Endometrial microvascular endothelial cells (primary cell): ENCODE results near the gene RHBDF2. TPM values are rescaled to one million over a fixed set of nuclear protein-coding genes. Genes with fewer than 3 reads are reported as not detected.

Experiments
- in situ Hi-C: cut with HindIII; loops from 2 replicates; pipeline ENCODE4 v1.10.0; 2017; ENCODE audit warnings: low sequenced_read_pairs, low pct_unique_long_range_greater_than_20kb; ENCODE audit errors: inconsistent ontology term
- total RNA-seq: library from RNA; depleted of rRNA; stranded (reverse); fragments of >200 nt; gene quantifications from one replicate; pipeline ENCODE4 v1.2.3, GENCODE V29; 2015; ENCODE audit errors: inconsistent ontology term

RHBDF2 gene
- total RNA-seq, 1 donor from 2014 or later, result 42.8 TPM

DNA sequence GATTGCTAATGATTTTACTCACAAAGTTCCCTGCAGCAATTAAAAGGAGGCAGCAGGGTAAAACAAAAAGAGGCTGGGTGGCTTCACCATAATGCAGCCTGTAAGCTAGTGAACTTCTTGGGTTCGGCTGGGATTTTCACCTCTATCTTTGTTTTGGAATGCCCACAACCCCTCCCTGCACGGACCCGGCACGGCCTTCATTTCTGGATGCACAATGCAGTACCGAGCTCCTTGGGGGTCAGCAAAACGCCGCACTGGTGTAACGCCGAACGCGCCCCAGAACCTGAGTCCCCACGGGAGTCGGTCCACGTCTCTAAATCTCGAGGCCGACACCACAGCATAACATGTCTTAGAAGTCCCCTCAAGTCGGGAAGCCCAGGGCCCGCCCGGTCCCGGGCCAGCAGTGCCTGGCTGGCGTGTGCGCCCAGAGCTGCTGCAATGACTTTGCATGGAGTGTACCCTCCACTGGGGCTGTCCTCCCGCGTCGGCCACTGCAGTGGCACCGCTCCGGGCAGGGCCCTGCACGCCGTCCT, 49.0 kb downstream of the RHBDF2 start:
- in situ Hi-C loops, result no loop called here

DNA sequence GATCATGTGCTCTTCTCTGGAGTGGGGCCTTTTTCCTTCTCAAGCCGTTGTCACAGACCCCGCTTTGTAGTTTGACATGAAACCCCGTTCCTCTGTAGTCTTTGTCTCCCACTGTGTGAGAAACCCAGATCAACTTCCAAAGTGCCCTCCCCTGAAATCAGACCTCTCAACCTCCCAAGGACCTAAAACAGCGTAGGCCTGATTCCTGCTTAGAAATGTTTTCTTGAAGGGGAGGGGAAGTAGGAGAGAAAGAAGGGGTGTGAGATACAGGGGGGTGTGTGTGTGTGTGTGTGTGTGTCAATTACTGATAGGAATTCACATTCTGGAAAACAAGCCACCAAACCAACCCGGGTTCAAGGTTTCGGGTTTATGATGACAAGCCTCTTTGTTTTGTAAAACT, 49.7 kb downstream of the RHBDF2 start:
- in situ Hi-C loops, result no loop called here

DNA sequence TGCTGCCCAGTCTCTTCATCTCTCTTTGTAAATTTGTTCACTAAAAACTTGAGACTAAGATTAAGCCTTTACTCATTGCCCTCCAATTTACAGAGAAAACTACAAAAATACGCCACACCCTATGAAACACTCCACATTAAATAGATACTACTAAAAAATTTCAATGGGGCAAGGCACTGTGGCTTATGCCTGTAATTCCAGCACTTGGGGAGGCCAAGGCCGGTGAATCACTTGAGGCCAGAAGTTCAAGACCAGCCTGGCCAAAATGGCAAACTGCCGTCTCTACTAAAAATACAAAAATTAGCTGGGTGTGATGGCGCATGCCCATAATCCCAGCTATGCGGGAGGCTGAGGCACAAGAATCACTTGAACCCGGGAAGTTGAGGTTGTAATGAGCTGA, 52.1 kb downstream of the RHBDF2 start:
- in situ Hi-C loops, result no loop called here

DNA sequence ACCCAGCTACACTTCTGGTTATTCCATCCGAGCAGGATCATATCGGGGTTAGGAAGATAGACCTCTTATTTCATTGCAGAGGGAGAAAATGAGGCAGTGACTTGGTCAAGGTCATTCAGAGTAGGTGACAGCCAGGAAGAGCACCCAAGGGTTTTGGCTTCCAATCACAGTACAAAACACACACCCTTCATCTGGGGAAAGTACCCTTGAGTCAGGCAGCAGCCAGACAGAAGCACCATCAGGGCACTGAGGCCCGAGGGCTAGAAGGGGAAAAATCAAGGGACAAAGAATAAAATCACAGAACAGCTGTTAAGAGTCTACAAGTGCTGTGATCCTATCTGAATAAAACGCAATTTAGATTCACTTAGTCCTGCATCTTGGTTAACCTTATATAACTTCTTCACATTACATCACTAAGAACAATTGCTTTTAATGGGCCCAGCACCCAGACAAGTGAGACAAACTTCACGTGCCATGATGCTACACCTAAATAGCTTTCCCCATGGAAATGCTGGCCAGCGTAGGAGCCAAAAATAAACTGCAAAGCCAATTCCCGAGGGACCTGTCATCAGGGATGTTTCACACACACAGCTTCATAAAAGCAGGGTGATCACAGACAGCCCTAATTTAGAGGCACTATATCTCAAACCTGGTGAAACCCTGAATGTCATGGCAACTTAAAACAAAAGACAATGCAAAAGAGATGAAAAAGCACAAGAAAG, 53.1 kb downstream of the RHBDF2 start:
- in situ Hi-C loops, result no loop called here

DNA sequence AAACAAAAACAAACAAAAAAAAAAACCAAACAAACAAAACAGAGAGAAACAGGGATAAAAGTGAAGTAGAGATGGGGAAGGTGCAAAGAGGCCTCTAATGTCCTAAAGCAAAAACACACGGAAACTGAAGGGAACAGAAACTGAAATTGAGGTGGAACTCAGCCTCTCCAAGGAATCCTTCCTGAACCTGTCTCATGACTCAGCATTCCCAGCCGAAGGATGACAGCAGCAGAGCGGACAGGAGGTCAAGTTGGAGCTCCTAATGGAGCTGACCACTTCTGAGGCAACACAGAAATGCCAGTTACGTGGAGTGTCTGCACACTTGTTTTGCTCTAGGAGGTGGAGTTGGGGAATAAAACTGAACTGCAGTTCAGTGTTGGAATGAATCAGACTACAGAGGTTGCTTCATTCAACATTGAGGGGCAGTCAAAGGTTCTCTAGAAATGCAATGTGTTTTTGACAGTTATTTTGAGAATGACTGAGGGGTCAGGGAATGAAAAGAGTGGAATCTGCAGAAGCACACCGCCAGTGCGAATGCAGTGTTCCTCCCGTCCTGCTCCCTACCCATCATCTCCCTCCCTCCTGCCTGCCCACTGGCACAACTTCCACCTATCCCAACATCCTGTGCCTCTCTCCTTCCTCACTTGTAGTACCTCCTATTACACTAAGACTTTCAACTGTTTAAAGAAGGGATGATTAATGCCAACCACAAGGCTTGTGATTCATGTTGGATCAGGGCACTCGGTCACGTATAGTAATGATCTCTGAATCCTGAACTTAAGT, 54.6 kb downstream of the RHBDF2 start:
- in situ Hi-C loops, result no loop called here

DNA sequence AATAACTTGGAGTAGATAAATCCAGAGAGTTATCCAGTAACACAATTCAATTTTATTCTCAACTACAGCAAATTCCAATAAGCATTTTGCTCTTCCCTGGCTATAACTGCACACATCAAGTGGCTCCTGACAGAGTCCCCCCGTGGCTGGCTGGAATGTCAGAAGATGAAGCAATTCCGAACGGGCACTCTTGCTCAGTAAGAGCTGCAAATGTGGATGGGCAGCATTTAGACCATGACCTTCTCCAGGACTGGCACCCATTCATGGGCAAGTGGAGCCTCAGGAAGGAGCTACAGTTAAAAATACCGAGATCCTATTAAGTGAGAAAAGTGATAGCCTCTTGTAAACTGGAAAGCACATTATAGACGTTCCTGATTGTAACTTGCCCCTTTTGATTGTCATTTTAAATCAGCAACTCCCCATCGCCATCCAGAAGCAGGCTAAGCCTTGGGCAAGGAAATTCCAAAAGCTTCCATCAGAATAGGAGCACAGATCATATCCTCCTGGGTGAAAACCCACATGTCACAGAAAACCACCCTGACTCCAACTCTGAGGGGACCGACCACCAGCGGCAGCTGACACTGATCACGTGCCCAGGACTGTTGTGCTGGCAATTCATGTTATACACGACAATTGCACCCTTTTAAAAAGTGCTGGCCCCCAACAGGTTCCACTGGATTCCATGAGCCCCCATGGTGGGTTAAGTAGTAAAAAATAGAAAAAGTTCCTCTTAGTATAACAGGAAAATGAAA, 55.4 kb downstream of the RHBDF2 start:
- in situ Hi-C loops, result no loop called here

DNA sequence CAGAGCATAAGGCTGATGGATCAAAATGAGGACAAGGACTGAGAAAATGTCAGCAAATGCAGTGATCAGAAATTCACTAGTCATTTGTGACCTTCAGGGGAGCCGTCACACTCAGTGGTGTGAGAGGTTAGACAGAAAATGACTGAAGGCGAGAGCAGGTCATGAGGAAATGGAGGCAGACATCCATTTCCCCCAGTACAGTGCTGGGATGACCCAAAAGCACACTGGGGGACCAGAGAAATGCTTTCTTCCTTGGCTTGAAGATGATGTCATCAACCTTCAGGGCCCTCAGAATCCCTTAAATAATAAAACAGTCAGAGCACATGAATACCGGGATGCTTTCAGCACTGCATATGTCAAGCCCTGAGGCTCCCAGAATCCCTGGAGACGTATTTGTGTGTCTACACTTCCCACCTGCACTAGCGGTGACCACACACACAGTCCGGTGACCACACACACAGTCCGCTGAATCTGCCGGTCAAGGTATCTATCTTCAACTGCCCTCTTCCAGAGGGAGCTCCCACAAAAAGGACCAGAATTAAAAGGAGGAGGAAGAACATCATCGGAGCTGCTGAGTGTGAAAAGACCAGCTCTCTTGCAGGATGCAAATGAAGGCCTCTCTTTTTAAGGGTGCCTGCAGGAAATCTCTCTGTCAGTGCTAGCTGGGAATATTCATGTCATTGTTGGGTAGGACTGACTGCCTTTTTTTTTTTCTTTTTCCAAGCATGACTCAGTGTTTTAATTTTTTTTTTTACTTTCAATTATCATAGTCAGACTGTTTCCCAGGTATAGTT, 56.5 kb downstream of the RHBDF2 start:
- in situ Hi-C loops, result no loop called here

DNA sequence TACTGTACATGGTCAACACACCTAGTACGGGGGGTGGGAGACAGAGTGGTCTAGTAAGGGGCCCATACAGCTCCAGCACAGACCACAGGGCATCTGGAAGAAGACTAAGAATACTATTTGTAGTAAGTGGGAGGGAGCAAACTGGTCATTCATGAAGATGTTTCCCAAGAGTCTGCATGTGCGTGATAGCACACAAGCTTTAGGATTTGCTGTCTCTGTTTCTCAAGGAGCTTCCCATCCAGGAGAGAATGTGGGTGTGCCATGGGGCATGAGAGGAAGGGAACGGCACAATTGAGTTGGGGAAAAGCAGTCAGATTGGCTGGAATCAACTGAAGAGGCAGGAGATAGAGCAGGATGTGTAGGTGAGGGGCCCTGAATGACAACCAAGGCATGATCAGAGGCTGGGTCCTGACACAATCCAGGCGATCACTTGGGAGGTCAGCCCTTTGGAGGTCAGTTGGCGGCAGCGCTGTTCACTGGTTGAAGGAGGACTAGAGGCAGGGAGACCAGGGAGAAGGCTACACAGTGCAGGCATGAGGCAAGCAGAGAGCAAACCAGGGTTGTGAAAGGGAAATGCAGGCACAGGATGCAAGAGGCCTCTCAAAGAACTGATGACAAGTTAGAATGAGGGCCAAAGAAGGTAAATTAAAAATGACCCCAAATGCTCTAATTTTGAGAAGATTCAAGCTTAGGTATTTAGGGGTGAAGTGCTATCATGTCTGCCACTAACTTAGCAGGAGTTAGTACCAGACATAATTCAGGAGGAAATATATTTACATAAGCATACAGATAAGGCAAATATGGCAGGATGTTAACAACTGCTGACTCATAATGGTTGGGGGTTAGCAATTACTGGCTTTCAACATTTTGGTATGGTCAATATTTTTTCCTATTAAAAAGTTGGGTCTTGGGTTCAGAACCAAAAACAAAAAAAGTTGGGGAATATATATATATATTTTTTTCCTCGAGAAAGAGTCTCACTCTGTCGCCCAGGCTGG, 58.6 kb downstream of the RHBDF2 start:
- in situ Hi-C loops, result no loop called here

DNA sequence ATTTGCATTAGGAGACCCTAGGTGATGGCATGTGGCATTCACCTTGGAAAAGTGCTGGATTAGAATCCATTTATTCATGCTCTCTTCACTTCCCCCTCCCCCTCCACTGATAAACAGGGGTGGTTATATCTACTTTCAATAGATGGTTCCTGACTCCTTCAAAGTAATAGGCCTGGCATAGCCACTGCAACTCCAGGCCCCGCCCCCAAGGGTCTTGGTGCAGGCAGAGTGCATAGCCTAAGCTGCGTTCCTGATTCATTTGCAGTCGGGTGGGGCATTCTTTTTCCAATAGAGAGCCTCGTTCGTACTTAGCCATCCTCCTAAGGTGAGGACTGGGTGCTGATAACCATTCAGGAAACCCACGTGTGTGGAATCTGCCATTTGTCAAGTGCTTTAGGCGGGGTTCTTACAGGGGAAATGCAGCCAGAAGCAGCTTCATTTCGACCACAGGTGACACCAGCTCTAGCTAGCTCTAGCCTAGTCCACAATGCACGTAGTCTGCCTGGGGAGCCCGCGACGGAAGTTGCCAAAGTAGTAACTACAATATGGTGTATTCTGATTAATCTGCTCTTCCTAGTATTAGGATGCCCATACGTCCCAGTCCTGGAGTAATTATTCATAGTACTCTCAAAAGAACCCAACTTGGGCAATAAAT, 59.4 kb downstream of the RHBDF2 start:
- in situ Hi-C loops, result no loop called here

DNA sequence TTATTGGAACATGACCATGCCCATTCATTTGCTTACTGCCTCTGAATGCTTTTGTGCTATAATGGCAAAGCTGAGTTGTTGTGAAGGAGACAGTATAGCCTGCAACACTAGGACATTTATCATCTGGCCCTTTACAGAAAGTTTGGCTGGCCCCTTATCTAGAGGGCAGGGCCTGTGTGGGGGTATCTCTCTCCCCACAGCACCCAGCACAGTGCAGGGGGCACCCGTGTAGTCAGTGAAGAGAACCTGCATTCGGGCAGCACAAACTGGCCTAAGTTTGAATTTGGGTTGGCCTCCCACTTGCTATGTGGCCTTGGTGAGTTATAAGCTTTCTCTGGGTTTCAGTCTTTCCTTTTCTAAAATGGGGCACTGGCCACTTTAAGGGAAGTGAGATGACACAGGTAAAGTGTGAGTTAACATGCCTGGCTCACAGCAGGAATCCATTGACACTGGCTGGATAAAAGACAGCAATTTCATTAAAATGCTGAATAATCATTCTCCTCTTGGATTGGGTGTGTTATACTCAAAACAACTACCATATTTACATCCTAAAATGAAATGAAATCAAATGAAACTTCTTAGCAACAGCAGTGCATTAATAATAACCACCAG, 60.4 kb downstream of the RHBDF2 start:
- in situ Hi-C loops, result no loop called here

DNA sequence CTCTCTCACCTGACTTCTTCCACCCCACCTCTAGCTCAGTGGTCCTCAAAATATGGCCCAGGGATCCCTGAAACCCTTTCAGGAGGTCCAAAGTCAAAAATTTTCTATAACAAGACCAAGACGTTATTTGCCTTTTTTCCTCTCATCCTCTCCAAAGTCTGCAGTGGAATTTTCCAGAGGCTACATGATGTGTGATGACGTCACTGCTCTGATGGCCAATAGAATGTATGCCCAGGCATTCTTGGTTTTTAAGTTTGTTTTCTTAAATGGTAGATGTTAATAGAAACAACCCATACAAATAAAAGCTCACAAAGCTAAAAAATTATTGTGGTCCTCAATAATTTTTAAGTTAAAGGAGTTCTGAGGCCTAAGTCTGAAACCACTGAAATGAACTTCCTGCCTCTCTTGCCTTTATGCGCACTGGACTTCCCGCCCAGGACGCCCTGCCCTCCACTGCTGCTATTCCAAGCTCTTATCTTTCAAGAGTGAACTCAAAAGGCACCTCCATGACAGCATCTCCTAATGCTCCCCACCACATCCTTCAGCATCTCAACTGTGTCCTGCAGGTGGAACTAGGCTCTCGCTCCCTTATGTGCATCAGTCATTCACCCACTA, 61.8 kb downstream of the RHBDF2 start:
- in situ Hi-C loops, result no loop called here

DNA sequence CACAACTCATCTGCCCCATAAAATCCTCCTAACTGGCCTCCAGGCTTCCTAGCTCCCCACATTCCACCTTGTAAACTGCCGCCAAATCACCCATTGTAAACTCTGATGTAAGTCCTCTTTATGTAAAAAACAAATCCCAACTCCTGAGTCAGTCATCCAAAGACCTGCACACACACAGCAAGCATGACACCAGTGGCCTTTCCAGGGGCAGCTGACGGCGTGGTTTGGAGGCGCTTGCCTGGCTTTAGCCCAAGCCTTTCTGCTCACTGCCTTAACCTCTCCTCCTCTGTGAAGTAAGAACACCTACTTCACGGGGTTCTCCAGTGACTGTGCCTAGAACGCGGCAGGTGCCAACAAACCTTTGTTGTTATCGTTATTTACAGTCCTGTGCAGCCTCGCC, 62.3 kb downstream of the RHBDF2 start:
- in situ Hi-C loops, result no loop called here

DNA sequence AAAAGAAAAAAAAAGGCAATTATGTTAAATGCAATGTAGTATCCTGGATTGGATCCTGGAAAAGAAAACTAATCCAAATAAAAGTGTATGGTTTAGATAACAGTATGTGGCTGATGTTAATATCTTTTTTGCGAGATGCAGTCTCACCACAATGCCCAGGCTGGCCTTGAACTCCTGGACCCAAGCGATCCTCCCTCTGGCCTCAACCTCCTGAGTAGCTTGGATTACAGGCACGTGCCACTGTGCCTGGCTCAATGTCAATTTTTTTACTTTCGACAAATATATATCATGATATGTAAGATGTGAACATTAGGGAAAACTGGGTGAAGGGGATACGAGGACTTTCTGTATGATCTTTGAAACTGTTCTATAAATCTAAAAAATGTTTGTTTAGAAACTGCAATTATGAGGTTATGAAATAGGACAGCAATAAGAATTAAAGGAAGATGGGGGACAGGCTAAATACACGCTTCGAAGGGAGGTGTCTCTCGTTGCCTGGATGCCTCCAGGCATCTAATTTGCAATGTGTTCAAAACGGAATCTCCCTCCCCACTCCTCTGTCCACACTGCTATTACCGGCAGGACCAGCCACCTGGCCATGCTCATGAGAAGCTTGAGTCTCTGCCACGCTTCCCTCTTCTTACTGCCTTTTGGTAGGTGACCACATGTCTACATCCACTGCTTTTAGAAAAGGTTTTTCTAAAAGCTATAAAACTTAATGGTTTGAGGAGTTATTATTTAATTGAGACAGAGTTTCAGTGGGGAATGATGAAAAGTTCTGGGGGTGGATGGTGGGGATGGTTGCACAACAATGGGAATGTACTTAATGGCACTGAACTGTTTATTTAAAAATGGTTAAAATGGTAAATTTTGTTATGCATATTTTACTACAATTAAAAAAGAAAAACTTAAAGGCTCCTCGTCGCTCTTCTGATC, 63.5 kb downstream of the RHBDF2 start:
- in situ Hi-C loops, result no loop called here

DNA sequence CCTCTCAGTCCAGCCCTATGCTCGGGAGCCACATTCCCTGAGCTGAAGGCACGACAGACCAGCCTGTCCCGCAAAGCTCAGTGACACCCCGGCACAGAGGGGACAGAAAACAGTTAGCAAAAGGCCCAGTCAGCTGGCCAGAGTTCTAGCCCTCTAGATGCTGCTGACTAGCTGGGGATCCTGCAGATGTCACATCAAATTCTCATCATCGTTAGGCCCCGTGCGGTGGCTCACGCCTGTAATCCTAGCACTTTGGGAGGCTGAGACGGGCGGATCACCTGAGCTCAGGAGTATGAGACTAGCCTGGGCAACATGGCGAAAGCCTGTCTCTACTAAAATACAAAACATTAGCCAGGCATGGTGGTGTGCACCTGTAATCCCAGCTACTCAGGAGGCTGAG, 65.5 kb downstream of the RHBDF2 start:
- in situ Hi-C loops, result no loop called here

DNA sequence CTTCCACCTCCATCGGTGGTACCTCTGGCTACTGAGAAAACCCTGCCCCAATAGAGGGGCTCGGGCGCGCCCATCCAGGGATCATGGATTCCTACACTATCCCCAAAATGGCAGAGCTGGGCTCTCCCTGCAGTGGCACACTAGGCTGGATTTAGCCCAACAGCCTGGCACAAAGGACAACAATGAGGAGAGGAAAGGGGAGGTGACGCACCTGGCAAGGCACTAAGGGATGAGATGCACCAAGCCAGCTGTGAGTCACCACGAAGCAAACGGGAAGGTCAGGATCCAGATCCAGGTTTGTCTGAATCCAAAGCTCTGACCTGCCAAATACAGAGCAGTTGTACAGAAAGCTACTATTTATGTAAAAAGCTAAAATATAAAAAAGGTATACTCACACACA, 66.4 kb downstream of the RHBDF2 start:
- in situ Hi-C loops, result no loop called here
